ENCODE measurements around the gene CACNA1B. TPM values are rescaled to one million over a fixed set of nuclear protein-coding genes. Genes with fewer than 3 reads are reported as not detected.

Gene CACNA1B
- total and polyA plus RNA-seq, 2 donors (not counting 1 experiment from before 2014, with no cell fraction given) = 0.15 TPM; not detected in 1

DNA sequence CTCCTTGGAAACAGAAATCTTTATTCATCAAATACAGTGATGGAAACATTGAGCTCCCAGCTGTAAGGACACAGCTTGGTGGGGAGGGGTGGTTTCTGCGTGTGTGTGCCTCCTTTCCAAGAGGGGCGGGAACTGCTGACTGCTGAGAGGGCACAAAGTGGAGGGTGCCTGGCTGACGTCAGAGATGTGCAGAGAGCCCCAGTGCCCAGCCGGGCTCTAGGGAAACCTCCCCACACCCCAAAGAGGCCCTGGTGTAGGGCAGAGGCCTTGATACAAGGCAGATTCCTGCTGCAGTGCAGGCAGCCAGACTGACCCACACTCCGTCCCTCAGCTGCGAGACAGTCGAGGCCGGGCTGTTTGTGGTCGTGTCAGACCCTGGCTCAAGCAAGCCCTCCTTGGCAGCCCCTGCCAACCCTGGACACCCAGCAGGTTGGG is 191.0 kb downstream of the CACNA1B start:
- no peak for ATAC-seq (ENCODE audit: low read depth)
- TF ChIP-seq EZH2 (IDR thresholded peaks at IDR 0.05; ENCODE audit: borderline replicate concordance, insufficient read depth, low read depth, low read length, poor library complexity, severe bottlenecking) (no peak), CTCF (IDR thresholded peaks at IDR 0.05) (no peak)
- Mint-ChIP-seq H3K9me3 (ENCODE audit: insufficient read depth) (no peaks in the 10 kb centered on the region), H3K27ac (no peak overlapping the region), H3K4me3 (no peak overlapping the region), H3K27me3 (peaks cover 22% of the 10 kb centered on the region), H3K4me1 (no peaks in the 10 kb centered on the region)
- ChIA-PET POLR2A (no interaction called here), CTCF (no interaction called here)
- H3K27me3 ChIP-seq (replicated peaks in 1 of 4; ENCODE audit: control extremely low read depth in 1 of 4, control insufficient read depth in 3 of 4, insufficient read depth in 4 of 4, low read length in 3 of 4) = peaks cover 0 to 3% (median 0%) of the 10 kb centered on the region in 4 experiments
- H2AFZ ChIP-seq (ENCODE audit: insufficient read depth, low read depth, low read length, poor library complexity, severe bottlenecking) = no peak overlapping the region
- H3K4me1 ChIP-seq (ENCODE audit: control insufficient read depth in 2 of 2, insufficient read depth in 2 of 2, low read length in 2 of 2) = no peaks in the 10 kb centered on the region
- H3K4me3 ChIP-seq (ENCODE audit: control extremely low read depth in 1 of 5, extremely low read depth in 1 of 5, insufficient read depth in 1 of 5, low read depth in 2 of 5, low read length in 4 of 5) = no peak overlapping the region
- H3K9me3 ChIP-seq (ENCODE audit: control extremely low read depth in 1 of 3, control insufficient read depth in 2 of 3, insufficient read depth in 1 of 3, low read length in 2 of 3) = no peaks in the 10 kb centered on the region
- H4K20me1 ChIP-seq (ENCODE audit: control insufficient read depth, insufficient read depth, low read length, poor library complexity, severe bottlenecking) = no peaks in the 10 kb centered on the region
- no peaks in the 10 kb centered on the region for H3K36me3 ChIP-seq (replicated peaks in 1 of 2; ENCODE audit: control extremely low read depth in 1 of 2, control insufficient read depth in 1 of 2, extremely low read depth in 1 of 2, insufficient read depth in 2 of 2, low read length in 1 of 2)
- 86% methylated on average over 5 of the region's 9 CpGs for WGBS (ENCODE audit: insufficient coverage)
- DNase-seq = no peak
- no peaks in the 10 kb centered on the region for H3K79me2 ChIP-seq (ENCODE audit: control insufficient read depth, insufficient read depth, low read length)
- intact Hi-C loops (cut with micrococcal nuclease) = no loop called here
- H3K9ac ChIP-seq (ENCODE audit: low read length) = no peak overlapping the region
- H3K27ac ChIP-seq (ENCODE audit: low read length in 2 of 2) = no peak overlapping the region
- H3K4me2 ChIP-seq (replicated peaks; ENCODE audit: low read depth, low read length, poor library complexity, severe bottlenecking) = no peak overlapping the region

- WGBS (ENCODE audit: insufficient coverage) = 74% methylated on average over 18 of the region's 18 CpGs
- H3K27me3 Mint-ChIP-seq = peaks cover 26% of the 10 kb centered on the region
- intact Hi-C loops (cut with micrococcal nuclease) = no loop called here
Measured at GRCh38 chr9:138069731-138070456, 192.3 kb downstream of the CACNA1B start.

More at GRCh38 chr9:138069731-138070456, 192.3 kb downstream of the CACNA1B start:
- Histone ChIP-seq H4K20me1 (ENCODE audit: control insufficient read depth, insufficient read depth, low read length, poor library complexity, severe bottlenecking) (no peaks in the 10 kb centered on the region), H3K9me3 (ENCODE audit: control extremely low read depth in 1 of 3, control insufficient read depth in 2 of 3, insufficient read depth in 1 of 3, low read length in 2 of 3) (no peaks in the 10 kb centered on the region), H3K4me1 (ENCODE audit: control insufficient read depth in 2 of 2, insufficient read depth in 2 of 2, low read length in 2 of 2) (no peaks in the 10 kb centered on the region), H3K4me3 (ENCODE audit: control extremely low read depth in 1 of 5, extremely low read depth in 1 of 5, insufficient read depth in 1 of 5, low read depth in 2 of 5, low read length in 4 of 5) (no peak overlapping the region), H3K79me2 (ENCODE audit: control insufficient read depth, insufficient read depth, low read length) (no peaks in the 10 kb centered on the region), H3K27me3 (replicated peaks in 1 of 4; ENCODE audit: control extremely low read depth in 1 of 4, control insufficient read depth in 3 of 4, insufficient read depth in 4 of 4, low read length in 3 of 4) (peaks cover 0 to 3% (median 0%) of the 10 kb centered on the region in 4 experiments), H2AFZ (ENCODE audit: insufficient read depth, low read depth, low read length, poor library complexity, severe bottlenecking) (no peak overlapping the region), H3K36me3 (replicated peaks in 1 of 2; ENCODE audit: control extremely low read depth in 1 of 2, control insufficient read depth in 1 of 2, extremely low read depth in 1 of 2, insufficient read depth in 2 of 2, low read length in 1 of 2) (no peaks in the 10 kb centered on the region), H3K4me2 (replicated peaks; ENCODE audit: low read depth, low read length, poor library complexity, severe bottlenecking) (no peak overlapping the region), H3K27ac (ENCODE audit: low read length in 2 of 2) (no peak overlapping the region), H3K9ac (ENCODE audit: low read length) (no peak overlapping the region)
- ChIA-PET POLR2A (no interaction called here), CTCF (no interaction called here)
- no peaks in the 10 kb centered on the region for H3K4me1 Mint-ChIP-seq
- DNase-seq (no peak), ATAC-seq (ENCODE audit: low read depth) (no peak)
- no peaks in the 10 kb centered on the region for H3K9me3 Mint-ChIP-seq (ENCODE audit: insufficient read depth)
- no peak overlapping the region for H3K4me3 Mint-ChIP-seq
- H3K27ac Mint-ChIP-seq = no peak overlapping the region
- TF ChIP-seq EZH2 (IDR thresholded peaks at IDR 0.05; ENCODE audit: borderline replicate concordance, insufficient read depth, low read depth, low read length, poor library complexity, severe bottlenecking) (no peak), CTCF (IDR thresholded peaks at IDR 0.05) (no peak)
